K562 (cell line): ENCODE data around the gene TXNL4A. TPM values are rescaled to one million over a fixed set of nuclear protein-coding genes. Genes with fewer than 3 reads are reported as not detected.
A peak's percentile ranks its signal among the peaks of the same experiment; 100 is the strongest.

ENCODE experiments used
- ATAC-seq: fragments of 200-7000 bp; cut with Tn5 transposase; 3 replicates; pipeline ENCODE4 v1.9.1; 2020; ENCODE audit warnings: moderate library complexity
- BruUV-seq: library from RNA; stranded (reverse); fragments of 400-500 nt; replicated peaks from 2 replicates; lab custom pipeline; 2021; lab: Mats Ljungman, UMichigan
- CTCF ChIA-PET: fragments of 300-600 bp; formaldehyde crosslinking; extraction: SDS; loops from one replicate; lab custom pipeline; 2021; ENCODE audit warnings: low intra/inter-chr PET ratio; lab: Yijun Ruan, JAX
- POLR2A ChIA-PET: fragments of 300-600, 350-650 bp; sonication (Branson Sonifier 250); formaldehyde crosslinking; extraction: SDS; loops from one replicate; lab custom pipeline; 2021; ENCODE audit warnings: antibody characterized with exemption, inconsistent platforms; lab: Yijun Ruan, JAX
- DNase-seq, 4 experiments: peaks; one replicate each; pipeline versions ENCODE4 v3.0.0 to v3.0.0-alpha.2; 2011 to 2018; ENCODE audit warnings: low spot score in 3 of 4, mixed read lengths in 3 of 4; ENCODE audit errors: extremely low read depth in 1 of 4
- FAIRE-seq: peaks from 2 replicates; lab custom pipeline; 2011; peaks lifted over from hg19 to GRCh38; lab: Jason Lieb, UNC
- H2AFZ ChIP-seq: 2 replicates; pipeline ENCODE4 v1.6.0; 2011; ENCODE audit warnings: low read depth, low read length, control low read depth, inconsistent platforms
- H3K27ac ChIP-seq: fragments of 200-600 bp; 3 replicates; pipeline ENCODE4 v1.8.0; 2011; ENCODE audit warnings: low read depth, mild to moderate bottlenecking, control low read depth, inconsistent platforms, low read length, moderate library complexity, mixed read lengths; ENCODE audit errors: extremely low read depth
- H3K27me3 ChIP-seq, 2 experiments: fragments of 300-600 bp in 1 of 2; 2 replicates in 1 of 2; 3 replicates in 1 of 2; pipeline versions ENCODE4 v1.6.0 to v1.8.0; 2011; ENCODE audit warnings: inconsistent platforms in 2 of 2, low read length in 2 of 2, mild to moderate bottlenecking in 1 of 2, mixed read lengths in 1 of 2, moderate library complexity in 1 of 2; ENCODE audit not compliant: control insufficient read depth in 2 of 2, insufficient read depth in 2 of 2
- H3K36me3 ChIP-seq: fragments of 300-600 bp; 3 replicates; pipeline ENCODE4 v1.8.0; 2011; ENCODE audit warnings: mild to moderate bottlenecking, low read length, inconsistent platforms; ENCODE audit not compliant: control insufficient read depth, insufficient read depth
- H3K4me1 ChIP-seq, 2 experiments: fragments of 200-600 bp in 1 of 2; replicated peaks in 1 of 2; 2 replicates in 1 of 2; 3 replicates in 1 of 2; pipeline versions ENCODE4 v1.5.1 to v1.8.0; 2011; ENCODE audit warnings: inconsistent platforms in 2 of 2, low read length in 2 of 2, mild to moderate bottlenecking in 1 of 2, mixed read lengths in 1 of 2, moderate library complexity in 1 of 2; ENCODE audit not compliant: control insufficient read depth in 2 of 2, insufficient read depth in 2 of 2
- H3K4me2 ChIP-seq: 2 replicates; pipeline ENCODE4 v1.6.1; 2011; ENCODE audit warnings: low read length, control low read depth, inconsistent platforms, mixed read lengths; ENCODE audit not compliant: insufficient read depth
- H3K4me3 ChIP-seq: fragments of 200-600 bp; sonication (generic), shearing (Covaris generic); 2 replicates; pipeline ENCODE4 v1.5.1; 2016; ENCODE audit warnings: control low read depth, inconsistent platforms
- H3K79me2 ChIP-seq: fragments of 200-600 bp; 3 replicates; pipeline ENCODE4 v1.8.0; 2011; ENCODE audit warnings: low read length, inconsistent platforms; ENCODE audit not compliant: control insufficient read depth, insufficient read depth
- H3K9ac ChIP-seq, 2 experiments: 2 replicates each; pipeline versions ENCODE4 v1.6.0 to v1.6.1; 2011; ENCODE audit warnings: low read depth in 2 of 2, low read length in 2 of 2, control low read depth in 1 of 2, inconsistent platforms in 1 of 2, mild to moderate bottlenecking in 1 of 2, mixed read lengths in 1 of 2; ENCODE audit not compliant: insufficient read depth in 1 of 2
- H3K9me1 ChIP-seq: one replicate; pipeline ENCODE4 v1.6.0; 2011; ENCODE audit warnings: inconsistent platforms, mild to moderate bottlenecking, low read length, moderate library complexity; ENCODE audit not compliant: control insufficient read depth, insufficient read depth
- H3K9me3 ChIP-seq: replicated peaks from 2 replicates; pipeline ENCODE4 v1.5.1; 2011; ENCODE audit warnings: low read depth, low read length, inconsistent platforms; ENCODE audit not compliant: control insufficient read depth, insufficient read depth
- H4K20me1 ChIP-seq: replicated peaks from 2 replicates; pipeline ENCODE4 v1.6.1; 2011; ENCODE audit warnings: low read length, inconsistent platforms, mixed read lengths; ENCODE audit not compliant: control insufficient read depth, insufficient read depth
- RBM15 ChIP-seq: fragments of 200-400 bp; formaldehyde crosslinking; IDR thresholded peaks from 2 replicates; pipeline ENCODE4 v1.6.1; 2018; ENCODE audit warnings: mild to moderate bottlenecking, low read length, moderate library complexity; ENCODE audit not compliant: insufficient read depth
- WGBS: fragments of 100-300 bp; shearing (Covaris generic); methylation state at CpG from one replicate; pipeline ENCODE4 v1.1.6; 2016; ENCODE audit warnings: low coverage, mixed read lengths; ENCODE audit not compliant: insufficient coverage; ENCODE audit errors: missing lambda C conversion rate; 5-methylcytosine and 5-hydroxymethylcytosine counted together
- in situ Hi-C: fragments of 300-500 bp; cut with MboI; formaldehyde crosslinking; loops from 4 replicates; pipeline ENCODE4 v1.15.0; 2018; ENCODE audit warnings: inconsistent platforms, mixed read lengths
- intact Hi-C: fragments of 100-400 bp; cut with micrococcal nuclease; formaldehyde crosslinking; loops from 2 replicates; pipeline ENCODE4 v1.14.2; 2022
- polyA plus RNA-seq, 8 experiments: library from polyadenylated mRNA; depleted of rRNA in 4 of 8; stranded (reverse) in 5 of 8; unstranded in 3 of 8; fragments of >200 nt; fragmentation: Nextera tagmentation in 2 of 8; fragmentation: Illumina TruSeq in 1 of 8; extraction: Ambion mirVana in 2 of 8; extraction: Trizol in 1 of 8; gene quantifications; 2 replicates each; pipeline versions ENCODE4 v1.2.1 to v1.2.3, GENCODE V29; 2011 to 2014; ENCODE audit warnings: inconsistent platforms in 1 of 8, missing spikeins in 1 of 8
- total RNA-seq, 7 experiments: library from RNA; depleted of rRNA in 6 of 7; stranded (reverse); fragments of >200 nt in 6 of 7; fragmentation: Illumina TruSeq in 2 of 7; extraction: Trizol in 2 of 7; gene quantifications; 2 replicates each; pipeline versions ENCODE4 v1.2.1 to v1.2.3, GENCODE V29; 2011 to 2021; ENCODE audit warnings: low replicate concordance in 1 of 7
- TF ChIP-seq, protein P1 (sequence below): fragments of 450-650 bp; formaldehyde crosslinking; IDR thresholded peaks from 2 replicates; pipeline ENCODE4 v1.4.0; 2020; ENCODE audit warnings: mild to moderate bottlenecking, mixed read lengths
- TF ChIP-seq, protein P2 (sequence below), 2 experiments: fragments of 450-650 bp; formaldehyde crosslinking in 1 of 2; IDR thresholded peaks; 2 replicates each; pipeline versions ENCODE4 v1.4.0 to v1.6.1; 2014 to 2020; ENCODE audit warnings: mild to moderate bottlenecking in 2 of 2, borderline replicate concordance in 1 of 2, low read depth in 1 of 2

Gene TXNL4A
- total and polyA plus RNA-seq, 9 of the 15 experiments (the other 6 are each of a cell fraction or from before 2014, with no cell fraction given), result 27.0 to 132 (median 87.5) TPM

DNA sequence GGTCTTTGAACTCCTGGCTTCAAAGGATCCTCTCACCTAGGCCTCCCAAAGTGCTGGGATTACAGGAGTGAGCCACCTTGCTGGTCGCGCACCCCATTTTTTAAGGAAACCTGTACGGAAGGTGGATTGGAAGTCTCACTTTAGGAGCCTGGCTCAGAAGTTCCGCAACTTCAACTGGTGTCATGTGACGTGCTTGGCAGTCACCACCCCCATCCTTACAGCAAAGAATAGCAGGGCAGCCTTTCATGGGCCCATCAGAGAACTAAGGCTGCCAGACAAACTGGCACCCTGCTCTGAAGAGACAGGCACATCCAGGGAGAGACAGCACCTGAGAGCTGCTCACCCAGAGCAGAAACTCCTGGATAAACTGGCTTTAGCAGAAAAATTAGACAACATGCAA is 33.6 kb downstream of the TXNL4A start:
- no peak overlapping the region for H3K4me2 ChIP-seq
- no peak overlapping the region for H2AFZ ChIP-seq
- H3K9ac ChIP-seq, result no peak overlapping the region
- no peaks in the 10 kb centered on the region for H3K27me3 ChIP-seq
- POLR2A ChIA-PET, result interaction anchor here (1.9 kb wide), 1 partner anchor 13 kb away, joined by 7 read pairs; no protein-coding TSS in a partner anchor
- H3K9me3 ChIP-seq, result no peaks in the 10 kb centered on the region
- in situ Hi-C loops, result no loop called here
- FAIRE-seq, result no peak
- H3K9me1 ChIP-seq, result no peaks in the 10 kb centered on the region
- no peaks in the 10 kb centered on the region for H4K20me1 ChIP-seq
- CTCF ChIA-PET, result no interaction called here
- TF ChIP-seq, protein P1, sequence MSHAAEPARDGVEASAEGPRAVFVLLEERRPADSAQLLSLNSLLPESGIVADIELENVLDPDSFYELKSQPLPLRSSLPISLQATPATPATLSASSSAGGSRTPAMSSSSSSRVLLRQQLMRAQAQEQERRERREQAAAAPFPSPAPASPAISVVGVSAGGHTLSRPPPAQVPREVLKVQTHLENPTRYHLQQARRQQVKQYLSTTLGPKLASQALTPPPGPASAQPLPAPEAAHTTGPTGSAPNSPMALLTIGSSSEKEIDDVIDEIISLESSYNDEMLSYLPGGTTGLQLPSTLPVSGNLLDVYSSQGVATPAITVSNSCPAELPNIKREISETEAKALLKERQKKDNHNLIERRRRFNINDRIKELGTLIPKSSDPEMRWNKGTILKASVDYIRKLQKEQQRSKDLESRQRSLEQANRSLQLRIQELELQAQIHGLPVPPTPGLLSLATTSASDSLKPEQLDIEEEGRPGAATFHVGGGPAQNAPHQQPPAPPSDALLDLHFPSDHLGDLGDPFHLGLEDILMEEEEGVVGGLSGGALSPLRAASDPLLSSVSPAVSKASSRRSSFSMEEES (CRISPR knock-in tag), result 0 out of 2 replicates have a peak, but pooled peaks have one; percentile 4
- TF ChIP-seq, protein P2, sequence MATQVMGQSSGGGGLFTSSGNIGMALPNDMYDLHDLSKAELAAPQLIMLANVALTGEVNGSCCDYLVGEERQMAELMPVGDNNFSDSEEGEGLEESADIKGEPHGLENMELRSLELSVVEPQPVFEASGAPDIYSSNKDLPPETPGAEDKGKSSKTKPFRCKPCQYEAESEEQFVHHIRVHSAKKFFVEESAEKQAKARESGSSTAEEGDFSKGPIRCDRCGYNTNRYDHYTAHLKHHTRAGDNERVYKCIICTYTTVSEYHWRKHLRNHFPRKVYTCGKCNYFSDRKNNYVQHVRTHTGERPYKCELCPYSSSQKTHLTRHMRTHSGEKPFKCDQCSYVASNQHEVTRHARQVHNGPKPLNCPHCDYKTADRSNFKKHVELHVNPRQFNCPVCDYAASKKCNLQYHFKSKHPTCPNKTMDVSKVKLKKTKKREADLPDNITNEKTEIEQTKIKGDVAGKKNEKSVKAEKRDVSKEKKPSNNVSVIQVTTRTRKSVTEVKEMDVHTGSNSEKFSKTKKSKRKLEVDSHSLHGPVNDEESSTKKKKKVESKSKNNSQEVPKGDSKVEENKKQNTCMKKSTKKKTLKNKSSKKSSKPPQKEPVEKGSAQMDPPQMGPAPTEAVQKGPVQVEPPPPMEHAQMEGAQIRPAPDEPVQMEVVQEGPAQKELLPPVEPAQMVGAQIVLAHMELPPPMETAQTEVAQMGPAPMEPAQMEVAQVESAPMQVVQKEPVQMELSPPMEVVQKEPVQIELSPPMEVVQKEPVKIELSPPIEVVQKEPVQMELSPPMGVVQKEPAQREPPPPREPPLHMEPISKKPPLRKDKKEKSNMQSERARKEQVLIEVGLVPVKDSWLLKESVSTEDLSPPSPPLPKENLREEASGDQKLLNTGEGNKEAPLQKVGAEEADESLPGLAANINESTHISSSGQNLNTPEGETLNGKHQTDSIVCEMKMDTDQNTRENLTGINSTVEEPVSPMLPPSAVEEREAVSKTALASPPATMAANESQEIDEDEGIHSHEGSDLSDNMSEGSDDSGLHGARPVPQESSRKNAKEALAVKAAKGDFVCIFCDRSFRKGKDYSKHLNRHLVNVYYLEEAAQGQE (IDR thresholded peaks at IDR 0.05; ENCODE audit: borderline replicate concordance), result no peak
- TF ChIP-seq, protein P2 (CRISPR knock-in tag; IDR thresholded peaks at IDR 0.05; ENCODE audit: low read depth), result no peak
- TF ChIP-seq RBM15, result no peak
- TF ChIP-seq, all 486 proteins: peak for 1
- no peaks in the 10 kb centered on the region for H3K36me3 ChIP-seq
- intact Hi-C loops, result no loop called here
- DNase-seq, result no peak
- 90% methylated on average over 4 of the region's 5 CpGs for WGBS
- H3K27ac ChIP-seq, result no peak overlapping the region
- H3K4me1 ChIP-seq, result peaks cover 8 to 28% of the 10 kb centered on the region in 2 experiments; a peak in 4 of 5 replicates
- H3K79me2 ChIP-seq, result peaks cover 8% of the 10 kb centered on the region; the same call in 1 of the 3 replicates
- no peak for ATAC-seq
- no peak overlapping the region for H3K4me3 ChIP-seq
- no TSS peak for BruUV-seq
